Spleen (tissue), 11 donors: Measurements from ENCODE around the gene PCDHB12. TPM values are rescaled to one million over a fixed set of nuclear protein-coding genes. Genes with fewer than 3 reads are reported as not detected.

Source experiments
- DNase-seq: peaks from one replicate; pipeline ENCODE4 v3.0.0-alpha.2; 2020
- H3K27ac ChIP-seq, 8 donors: fragments of 200-600 bp; sonication (generic) in 7 of 8; 1 replicate in 4 of 8; 2 replicates in 4 of 8; pipeline versions ENCODE4 v1.5.0 to v1.8.0; 2016 to 2021; ENCODE audit warnings: inconsistent platforms in 4 of 8, mild to moderate bottlenecking in 4 of 8, moderate library complexity in 1 of 8
- H3K27me3 ChIP-seq, 7 donors: fragments of 200-600 bp; sonication (generic) in 6 of 7; replicated peaks in 1 of 7; 1 replicate in 4 of 7; 2 replicates in 3 of 7; pipeline versions ENCODE4 v1.5.0 to v1.8.0; 2016 to 2021; ENCODE audit warnings: inconsistent platforms in 3 of 7, mild to moderate bottlenecking in 1 of 7
- H3K36me3 ChIP-seq, 6 donors: fragments of 200-600 bp; sonication (generic) in 5 of 6; 1 replicate in 4 of 6; 2 replicates in 2 of 6; pipeline versions ENCODE4 v1.5.0 to v1.8.0; 2016 to 2021; ENCODE audit warnings: inconsistent platforms in 2 of 6
- H3K4me1 ChIP-seq, 6 donors: fragments of 200-600 bp; sonication (generic) in 5 of 6; 1 replicate in 3 of 6; 2 replicates in 3 of 6; pipeline versions ENCODE4 v1.5.0 to v1.8.0; 2016 to 2021; ENCODE audit warnings: inconsistent platforms in 3 of 6
- H3K4me3 ChIP-seq, 8 donors: fragments of 200-600 bp; sonication (generic) in 7 of 8; 1 replicate in 4 of 8; 2 replicates in 4 of 8; pipeline versions ENCODE4 v1.5.0 to v1.8.0; 2016 to 2021; ENCODE audit warnings: inconsistent platforms in 4 of 8, mild to moderate bottlenecking in 4 of 8, moderate library complexity in 2 of 8
- H3K9me3 ChIP-seq, 8 donors: fragments of 200-600 bp; sonication (generic) in 7 of 8; 1 replicate in 4 of 8; 2 replicates in 4 of 8; pipeline versions ENCODE4 v1.5.0 to v1.8.0; 2016 to 2021; ENCODE audit warnings: inconsistent platforms in 4 of 8
- POLR2A ChIP-seq, 3 donors: fragments of 450-650 bp; IDR thresholded peaks; one replicate each; pipeline ENCODE4 v1.5.1; 2017; ENCODE audit warnings: antibody characterized with exemption in 3 of 3, mild to moderate bottlenecking in 1 of 3
- POLR2AphosphoS5 ChIP-seq, 3 donors: sonication (generic); formaldehyde crosslinking; IDR thresholded peaks; one replicate each; pipeline ENCODE4 v1.5.1; 2017; ENCODE audit warnings: antibody characterized with exemption in 3 of 3
- WGBS, 5 donors: extraction: QIAGEN DNeasy Blood & Tissue Kit in 3 of 5; methylation state at CpG; one replicate each; pipeline versions ENCODE4 v1.1.5 to v1.1.7; 2013 to 2018; 5-methylcytosine and 5-hydroxymethylcytosine counted together
- intact Hi-C: fragments of 100-400 bp; cut with DNase I; formaldehyde crosslinking; loops from one replicate; pipeline ENCODE4 v1.15.0; 2023; ENCODE audit warnings: low total_unique reads
- polyA plus RNA-seq, 3 donors: library from polyadenylated mRNA; stranded (reverse); fragments of 200-250 nt; gene quantifications; one replicate each; pipeline ENCODE4 v1.2.1, GENCODE V29; 2013
- total RNA-seq, 7 donors: library from RNA; depleted of rRNA in 3 of 7; stranded (reverse); fragments of >200 nt in 3 of 7; fragmentation: NEBNext Ultra II Directional in 4 of 7; extraction: Animal tissue kit (Norgen Biotek cat#: 25700) in 4 of 7; gene quantifications; one replicate each; pipeline versions ENCODE4 v1.1.0 to v1.2.1, GENCODE V29; 2016 to 2021
- TF ChIP-seq, protein P1 (sequence below), 11 experiments: fragments of 200-600 bp in 7 of 11; fragments of 450-650 bp in 4 of 11; sonication (generic) in 4 of 11; IDR thresholded peaks in 8 of 11; conservative IDR thresholded peaks in 3 of 11; 1 replicate in 7 of 11; 2 replicates in 4 of 11; pipeline versions ENCODE4 v1.4.0 to v1.8.0; 2016 to 2021; ENCODE audit warnings: antibody characterized with exemption in 11 of 11, inconsistent platforms in 4 of 11, mild to moderate bottlenecking in 1 of 11
- donor health status: healthy with polysubstance abuse.
- donor health status: DM: no; HTN: no; CAD: no; lungs with moderate emphysema.
- donor health status: DM: no; HTN: no; CAD: no.
- donor health status: Bipolar disorder and iron deficiency.
- donor health status: healthy.
- donor health status: DM: no; HTN: no; CAD: no.
- donor health status: DM: yes; HTN: yes; CAD: no.

PCDHB12 gene
- total and polyA plus RNA-seq, 10 donors: 0.11 to 2.4 (median 1.5) TPM

DNA sequence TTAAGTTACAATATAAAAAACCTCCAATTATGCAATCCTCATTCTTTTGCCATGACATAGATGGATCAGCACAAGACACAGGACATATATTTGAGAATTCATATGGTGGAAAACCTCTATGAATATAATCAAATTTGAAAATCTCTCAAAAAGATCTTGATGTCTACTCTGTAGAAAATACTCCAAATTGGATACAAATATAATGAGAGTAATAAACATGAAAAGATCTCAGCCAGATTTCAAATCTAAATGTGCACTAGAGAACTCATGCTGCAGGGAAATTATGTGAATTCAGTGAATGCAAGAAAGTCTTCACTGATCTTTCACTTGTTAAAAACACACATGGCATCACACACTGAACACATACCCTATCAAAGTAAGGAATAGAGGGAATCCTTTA lies 50.4 kb downstream of the PCDHB12 start:
- Histone ChIP-seq H3K4me1 (no peaks in the 10 kb centered on the region), H3K36me3 (peaks cover 0 to 13% (median 0%) of the 10 kb centered on the region in 6 donors), H3K27me3 (no peaks in the 10 kb centered on the region), H3K4me3 (no peak overlapping the region), H3K9me3 (peaks cover 67 to 100% (median 100%) of the 10 kb centered on the region in 8 donors), H3K27ac (no peak overlapping the region)
- no peak for DNase-seq
- TF ChIP-seq, protein P1, sequence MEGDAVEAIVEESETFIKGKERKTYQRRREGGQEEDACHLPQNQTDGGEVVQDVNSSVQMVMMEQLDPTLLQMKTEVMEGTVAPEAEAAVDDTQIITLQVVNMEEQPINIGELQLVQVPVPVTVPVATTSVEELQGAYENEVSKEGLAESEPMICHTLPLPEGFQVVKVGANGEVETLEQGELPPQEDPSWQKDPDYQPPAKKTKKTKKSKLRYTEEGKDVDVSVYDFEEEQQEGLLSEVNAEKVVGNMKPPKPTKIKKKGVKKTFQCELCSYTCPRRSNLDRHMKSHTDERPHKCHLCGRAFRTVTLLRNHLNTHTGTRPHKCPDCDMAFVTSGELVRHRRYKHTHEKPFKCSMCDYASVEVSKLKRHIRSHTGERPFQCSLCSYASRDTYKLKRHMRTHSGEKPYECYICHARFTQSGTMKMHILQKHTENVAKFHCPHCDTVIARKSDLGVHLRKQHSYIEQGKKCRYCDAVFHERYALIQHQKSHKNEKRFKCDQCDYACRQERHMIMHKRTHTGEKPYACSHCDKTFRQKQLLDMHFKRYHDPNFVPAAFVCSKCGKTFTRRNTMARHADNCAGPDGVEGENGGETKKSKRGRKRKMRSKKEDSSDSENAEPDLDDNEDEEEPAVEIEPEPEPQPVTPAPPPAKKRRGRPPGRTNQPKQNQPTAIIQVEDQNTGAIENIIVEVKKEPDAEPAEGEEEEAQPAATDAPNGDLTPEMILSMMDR (IDR thresholded peaks at IDR 0.05 in 8 of 11, conservative IDR thresholded peaks at IDR 0.05 in 3 of 11): no peak
- TF ChIP-seq POLR2AphosphoS5 (IDR thresholded peaks at IDR 0.05): no peak
- TF ChIP-seq POLR2A (IDR thresholded peaks at IDR 0.05): no peak
- intact Hi-C loops: no loop called here

DNA sequence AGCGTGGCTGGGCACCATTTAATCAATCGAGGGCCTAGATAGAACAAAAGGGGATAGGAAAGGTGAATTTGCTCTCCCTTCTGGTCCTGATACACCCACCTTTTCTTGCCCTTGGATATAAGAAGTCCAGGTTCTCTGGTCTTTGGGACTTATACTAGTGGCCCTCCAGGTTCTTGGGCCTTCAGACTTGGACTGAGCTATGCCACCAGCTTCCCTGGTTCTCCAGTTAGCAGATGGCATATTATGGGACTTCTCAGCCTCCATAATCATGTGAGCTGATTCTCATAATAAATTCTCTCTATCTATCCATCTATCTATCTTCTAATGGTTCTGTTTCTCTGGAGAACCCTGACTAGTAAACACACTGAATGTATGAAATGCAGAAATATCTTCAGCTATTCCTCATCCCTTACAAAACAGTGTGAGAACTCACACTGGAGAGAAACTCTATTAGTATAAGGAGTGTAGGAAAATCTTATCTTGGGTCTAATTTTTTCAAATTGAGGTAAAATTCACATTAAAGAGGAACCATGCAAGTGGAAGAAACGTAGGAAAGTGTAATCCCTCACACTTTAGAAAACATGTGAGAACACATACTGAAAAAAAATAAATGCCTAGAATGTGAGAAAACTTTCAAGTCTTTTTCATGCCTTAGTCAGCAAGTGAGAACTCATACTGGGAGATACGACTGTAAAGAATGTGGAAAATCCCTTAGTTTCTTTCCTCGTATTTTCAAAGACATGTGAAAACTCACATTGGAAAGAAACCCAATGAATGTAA lies 52.1 kb downstream of the PCDHB12 start:
- no peaks in the 10 kb centered on the region for H3K4me1 ChIP-seq
- DNase-seq: no peak
- peaks cover 0 to 25% (median 0%) of the 10 kb centered on the region in 6 donors for H3K36me3 ChIP-seq
- no peaks in the 10 kb centered on the region for H3K27me3 ChIP-seq
- 60 to 68% (median 66%) methylated on average over 5 of the region's 5 CpGs for WGBS, 5 donors
- intact Hi-C loops: no loop called here
- peaks cover 70 to 100% (median 100%) of the 10 kb centered on the region in 8 donors for H3K9me3 ChIP-seq
- H3K4me3 ChIP-seq: no peak overlapping the region
- H3K27ac ChIP-seq: no peak overlapping the region
- TF ChIP-seq, protein P1 (IDR thresholded peaks at IDR 0.05 in 8 of 11, conservative IDR thresholded peaks at IDR 0.05 in 3 of 11): no peak
- no peak for TF ChIP-seq POLR2AphosphoS5 (IDR thresholded peaks at IDR 0.05)
- TF ChIP-seq POLR2A (IDR thresholded peaks at IDR 0.05): no peak

DNA sequence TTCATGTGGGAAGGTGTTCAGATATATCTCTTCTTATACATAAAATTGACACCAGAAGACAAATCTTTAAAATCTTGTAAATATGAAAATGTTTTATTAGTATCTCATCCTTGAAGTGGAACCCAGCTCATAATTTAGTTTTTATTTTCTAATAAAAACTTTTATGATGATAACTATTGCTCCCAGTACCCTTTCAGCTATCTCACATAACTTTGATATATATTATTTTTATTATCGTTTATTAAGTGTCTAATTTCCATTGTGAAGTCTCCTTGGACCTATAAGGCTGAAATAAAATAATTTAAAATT lies 52.7 kb downstream of the PCDHB12 start:
- intact Hi-C loops: no loop called here
- Histone ChIP-seq H3K9me3 (peaks cover 76 to 100% (median 100%) of the 10 kb centered on the region in 8 donors), H3K27ac (no peak overlapping the region), H3K36me3 (peaks cover 0 to 30% (median 0%) of the 10 kb centered on the region in 6 donors), H3K4me1 (no peaks in the 10 kb centered on the region), H3K4me3 (no peak overlapping the region), H3K27me3 (no peaks in the 10 kb centered on the region)
- no peak for TF ChIP-seq POLR2A (IDR thresholded peaks at IDR 0.05)
- TF ChIP-seq, protein P1 (IDR thresholded peaks at IDR 0.05 in 8 of 11, conservative IDR thresholded peaks at IDR 0.05 in 3 of 11): no peak
- TF ChIP-seq POLR2AphosphoS5 (IDR thresholded peaks at IDR 0.05): no peak
- 36 to 79% (median 65%) methylated on average over 1 of the region's 1 CpG for WGBS, 5 donors
- DNase-seq: no peak

Other genes with a start within 250 kb of the PCDHB12 start
Only the 30 nearest of the 37 such genes appear.
- not detected for gene PCDHB1, start 157.3 kb upstream of the PCDHB12 start, total RNA-seq
- gene PCDHB1, start 157.3 kb upstream of the PCDHB12 start, polyA plus RNA-seq: not detected
- 1 to 10 TPM in 6 of 7 donors, under 1 TPM in 1; 0.98 to 2.0 (median 1.5) TPM for gene PCDHB2, start 114.1 kb upstream of the PCDHB12 start, total RNA-seq
- under 1 TPM; 0.12 to 0.29 (median 0.13) TPM for gene PCDHB2, start 114.1 kb upstream of the PCDHB12 start, polyA plus RNA-seq
- gene PCDHB3, start 108.2 kb upstream of the PCDHB12 start, total RNA-seq: 1 to 10 TPM in 4 of 7 donors, under 1 TPM in 3; 0.34 to 3.1 (median 1.1) TPM
- under 1 TPM in 2 of 3 donors, not detected in 1; 0.08 to 0.26 TPM for gene PCDHB3, start 108.2 kb upstream of the PCDHB12 start, polyA plus RNA-seq
- 1 to 10 TPM in 5 of 7 donors, under 1 TPM in 2; 0.77 to 2.6 (median 1.6) TPM for gene PCDHB4, start 86.9 kb upstream of the PCDHB12 start, total RNA-seq
- under 1 TPM; 0.09 to 0.32 (median 0.24) TPM for gene PCDHB4, start 86.9 kb upstream of the PCDHB12 start, polyA plus RNA-seq
- 1 to 10 TPM in 6 of 7 donors, under 1 TPM in 1; 0.81 to 3.4 (median 1.6) TPM for gene PCDHB5, start 73.5 kb upstream of the PCDHB12 start, total RNA-seq
- gene PCDHB5, start 73.5 kb upstream of the PCDHB12 start, polyA plus RNA-seq: under 1 TPM; 0.20 to 0.33 (median 0.32) TPM
- gene PCDHB6, start 58.7 kb upstream of the PCDHB12 start, total RNA-seq: 1 to 10 TPM in 2 of 7 donors, under 1 TPM in 5; 0.20 to 1.1 (median 0.66) TPM
- under 1 TPM; 0.02 to 0.13 (median 0.07) TPM for gene PCDHB6, start 58.7 kb upstream of the PCDHB12 start, polyA plus RNA-seq
- 1 to 10 TPM in 4 of 7 donors, under 1 TPM in 3; 0.51 to 1.6 (median 1.3) TPM for gene PCDHB7, start 36.1 kb upstream of the PCDHB12 start, total RNA-seq
- under 1 TPM in 2 of 3 donors, not detected in 1; 0.08 to 0.16 TPM for gene PCDHB7, start 36.1 kb upstream of the PCDHB12 start, polyA plus RNA-seq
- 1 to 10 TPM in 3 of 7 donors, under 1 TPM in 3, not detected in 1; 0.51 to 1.8 (median 1.0) TPM for gene PCDHB8, start 30.9 kb upstream of the PCDHB12 start, total RNA-seq
- gene PCDHB8, start 30.9 kb upstream of the PCDHB12 start, polyA plus RNA-seq: under 1 TPM in 2 of 3 donors, not detected in 1; 0.03 to 0.10 TPM
- gene PCDHB16, start 26.3 kb upstream of the PCDHB12 start, total RNA-seq: 1 to 10 TPM in 6 of 7 donors, under 1 TPM in 1; 0.54 to 2.1 (median 1.9) TPM
- gene PCDHB16, start 26.3 kb upstream of the PCDHB12 start, polyA plus RNA-seq: under 1 TPM; 0.04 to 0.19 (median 0.14) TPM
- 1 to 10 TPM in 5 of 7 donors, under 1 TPM in 2; 0.40 to 4.9 (median 1.5) TPM for gene PCDHB9, start 21.6 kb upstream of the PCDHB12 start, total RNA-seq
- gene PCDHB9, start 21.6 kb upstream of the PCDHB12 start, polyA plus RNA-seq: under 1 TPM; 0.06 to 0.19 (median 0.09) TPM
- gene PCDHB10, start 16.4 kb upstream of the PCDHB12 start, total RNA-seq: 1 to 10 TPM in 4 of 7 donors, under 1 TPM in 3; 0.74 to 2.7 (median 1.4) TPM
- under 1 TPM; 0.09 to 0.26 (median 0.15) TPM for gene PCDHB10, start 16.4 kb upstream of the PCDHB12 start, polyA plus RNA-seq
- gene PCDHB11, start 9.1 kb upstream of the PCDHB12 start, total RNA-seq: 1 to 10 TPM in 5 of 7 donors, under 1 TPM in 2; 0.68 to 3.4 (median 1.2) TPM
- gene PCDHB11, start 9.1 kb upstream of the PCDHB12 start, polyA plus RNA-seq: under 1 TPM; 0.07 to 0.19 (median 0.14) TPM
- 1 to 10 TPM; 1.4 to 6.8 (median 4.0) TPM for gene PCDHB13, start 5.2 kb downstream of the PCDHB12 start, total RNA-seq
- under 1 TPM; 0.09 to 0.38 (median 0.12) TPM for gene PCDHB13, start 5.2 kb downstream of the PCDHB12 start, polyA plus RNA-seq
- 1 to 10 TPM; 1.6 to 5.9 (median 2.8) TPM for gene PCDHB14, start 14.6 kb downstream of the PCDHB12 start, total RNA-seq
- gene PCDHB14, start 14.6 kb downstream of the PCDHB12 start, polyA plus RNA-seq: under 1 TPM; 0.27 to 0.93 (median 0.30) TPM
- 1 to 10 TPM; 1.7 to 5.6 (median 3.8) TPM for gene PCDHB15, start 36.7 kb downstream of the PCDHB12 start, total RNA-seq
- gene PCDHB15, start 36.7 kb downstream of the PCDHB12 start, polyA plus RNA-seq: 1 to 10 TPM in 1 of 3 donors, under 1 TPM in 2; 0.42 to 1.1 (median 0.72) TPM
- gene SLC25A2, start 95.3 kb downstream of the PCDHB12 start, total RNA-seq: 1 to 10 TPM in 6 of 7 donors, under 1 TPM in 1; 0.57 to 3.0 (median 2.2) TPM
- gene SLC25A2, start 95.3 kb downstream of the PCDHB12 start, polyA plus RNA-seq: under 1 TPM; 0.05 to 0.22 (median 0.07) TPM
- gene TAF7, start 112.1 kb downstream of the PCDHB12 start, total RNA-seq: 10 to 100 TPM; 67.6 to 80.6 (median 75.7) TPM
- 100 to 1,000 TPM in 2 of 3 donors, 10 to 100 TPM in 1; 91.1 to 112 (median 111) TPM for gene TAF7, start 112.1 kb downstream of the PCDHB12 start, polyA plus RNA-seq
- gene PCDHGA1, start 121.8 kb downstream of the PCDHB12 start, total RNA-seq: under 1 TPM in 6 of 7 donors, not detected in 1; 0.17 to 0.52 (median 0.36) TPM
- under 1 TPM; 0.04 to 0.06 (median 0.06) TPM for gene PCDHGA1, start 121.8 kb downstream of the PCDHB12 start, polyA plus RNA-seq
- gene PCDHGA2, start 130.0 kb downstream of the PCDHB12 start, total RNA-seq: 1 to 10 TPM in 6 of 7 donors, under 1 TPM in 1; 0.84 to 3.9 (median 1.8) TPM
- under 1 TPM; 0.04 to 0.19 (median 0.06) TPM for gene PCDHGA2, start 130.0 kb downstream of the PCDHB12 start, polyA plus RNA-seq
- gene PCDHGA3, start 135.1 kb downstream of the PCDHB12 start, total RNA-seq: 1 to 10 TPM in 5 of 7 donors, under 1 TPM in 2; 0.60 to 4.4 (median 2.1) TPM
- gene PCDHGA3, start 135.1 kb downstream of the PCDHB12 start, polyA plus RNA-seq: under 1 TPM in 1 of 3 donors, not detected in 2; 0.22 TPM
- 1 to 10 TPM in 6 of 7 donors, under 1 TPM in 1; 0.87 to 3.7 (median 1.6) TPM for gene PCDHGB1, start 141.4 kb downstream of the PCDHB12 start, total RNA-seq
- gene PCDHGB1, start 141.4 kb downstream of the PCDHB12 start, polyA plus RNA-seq: under 1 TPM in 2 of 3 donors, not detected in 1; 0.04 to 0.10 TPM
- gene PCDHGA4, start 146.3 kb downstream of the PCDHB12 start, total RNA-seq: 1 to 10 TPM; 1.4 to 4.5 (median 2.7) TPM
- under 1 TPM; 0.04 to 0.16 (median 0.05) TPM for gene PCDHGA4, start 146.3 kb downstream of the PCDHB12 start, polyA plus RNA-seq
- 1 to 10 TPM; 1.7 to 4.5 (median 3.5) TPM for gene PCDHGB2, start 151.3 kb downstream of the PCDHB12 start, total RNA-seq
- under 1 TPM in 2 of 3 donors, not detected in 1; 0.09 to 0.22 TPM for gene PCDHGB2, start 151.3 kb downstream of the PCDHB12 start, polyA plus RNA-seq
- gene PCDHGA5, start 155.4 kb downstream of the PCDHB12 start, total RNA-seq: 1 to 10 TPM; 1.4 to 3.1 (median 2.3) TPM
- gene PCDHGA5, start 155.4 kb downstream of the PCDHB12 start, polyA plus RNA-seq: under 1 TPM in 2 of 3 donors, not detected in 1; 0.04 to 0.22 TPM
- gene PCDHGB3, start 161.5 kb downstream of the PCDHB12 start, total RNA-seq: 1 to 10 TPM; 1.3 to 5.0 (median 3.9) TPM
- under 1 TPM; 0.06 to 0.38 (median 0.09) TPM for gene PCDHGB3, start 161.5 kb downstream of the PCDHB12 start, polyA plus RNA-seq
- 1 to 10 TPM; 2.2 to 5.0 (median 4.2) TPM for gene PCDHGA6, start 165.2 kb downstream of the PCDHB12 start, total RNA-seq
- gene PCDHGA6, start 165.2 kb downstream of the PCDHB12 start, polyA plus RNA-seq: under 1 TPM; 0.35 to 0.58 (median 0.54) TPM
- 1 to 10 TPM; 1.2 to 5.4 (median 2.0) TPM for gene PCDHGA7, start 174.0 kb downstream of the PCDHB12 start, total RNA-seq
- gene PCDHGA7, start 174.0 kb downstream of the PCDHB12 start, polyA plus RNA-seq: under 1 TPM; 0.18 to 0.29 (median 0.22) TPM
- 1 to 10 TPM; 1.6 to 3.9 (median 3.0) TPM for gene PCDHGB4, start 179.0 kb downstream of the PCDHB12 start, total RNA-seq
- under 1 TPM; 0.02 to 0.29 (median 0.14) TPM for gene PCDHGB4, start 179.0 kb downstream of the PCDHB12 start, polyA plus RNA-seq
- 1 to 10 TPM in 6 of 7 donors, under 1 TPM in 1; 0.70 to 3.9 (median 2.1) TPM for gene PCDHGA8, start 183.9 kb downstream of the PCDHB12 start, total RNA-seq
- gene PCDHGA8, start 183.9 kb downstream of the PCDHB12 start, polyA plus RNA-seq: under 1 TPM in 2 of 3 donors, not detected in 1; 0.04 to 0.13 TPM
- 1 to 10 TPM; 3.9 to 8.0 (median 5.6) TPM for gene PCDHGB5, start 189.2 kb downstream of the PCDHB12 start, total RNA-seq
- gene PCDHGB5, start 189.2 kb downstream of the PCDHB12 start, polyA plus RNA-seq: under 1 TPM; 0.07 to 0.32 (median 0.17) TPM